Memory B cell (primary cell): ENCODE measurements around the gene TYW5.

Source experiments
- ATAC-seq: fragments of 150-1000 bp; cut with Tn5 transposase; 2 replicates; pipeline ENCODE4 v1.10.0; 2021; ENCODE audit warnings: low read depth, mild to moderate bottlenecking, moderate library complexity
- DNase-seq, 2 donors: peaks; one replicate each; pipeline ENCODE4 v3.0.0; 2022; ENCODE audit warnings: low spot score in 2 of 2
- H3K27ac Mint-ChIP-seq: one replicate; pipeline ENCODE4 v1.8.0; 2022; ENCODE audit warnings: mild to moderate bottlenecking, moderate library complexity, mixed read lengths
- H3K27me3 Mint-ChIP-seq: one replicate; pipeline ENCODE4 v1.8.0; 2022; ENCODE audit warnings: mixed read lengths
- H3K36me3 Mint-ChIP-seq: one replicate; pipeline ENCODE4 v1.8.0; 2022; ENCODE audit warnings: mild to moderate bottlenecking, mixed read lengths
- H3K4me1 Mint-ChIP-seq: one replicate; pipeline ENCODE4 v1.8.0; 2022; ENCODE audit warnings: mixed read lengths
- H3K4me3 Mint-ChIP-seq: one replicate; pipeline ENCODE4 v1.8.0; 2022; ENCODE audit warnings: mild to moderate bottlenecking, moderate library complexity, mixed read lengths
- H3K9me3 Mint-ChIP-seq: one replicate; pipeline ENCODE4 v1.8.0; 2022; ENCODE audit warnings: mixed read lengths

The TYW5 gene

GRCh38 chr2:199883474-199884212, 71.6 kb downstream of the TYW5 start:
- H3K36me3 Mint-ChIP-seq: peaks cover 16% of the 10 kb centered on the region
- ATAC-seq (no peak), DNase-seq (no peak)
- peaks cover 7% of the 10 kb centered on the region for H3K9me3 Mint-ChIP-seq
- H3K27me3 Mint-ChIP-seq: no peaks in the 10 kb centered on the region
- no peak overlapping the region for H3K27ac Mint-ChIP-seq
- H3K4me1 Mint-ChIP-seq: no peaks in the 10 kb centered on the region
- no peak overlapping the region for H3K4me3 Mint-ChIP-seq

DNA sequence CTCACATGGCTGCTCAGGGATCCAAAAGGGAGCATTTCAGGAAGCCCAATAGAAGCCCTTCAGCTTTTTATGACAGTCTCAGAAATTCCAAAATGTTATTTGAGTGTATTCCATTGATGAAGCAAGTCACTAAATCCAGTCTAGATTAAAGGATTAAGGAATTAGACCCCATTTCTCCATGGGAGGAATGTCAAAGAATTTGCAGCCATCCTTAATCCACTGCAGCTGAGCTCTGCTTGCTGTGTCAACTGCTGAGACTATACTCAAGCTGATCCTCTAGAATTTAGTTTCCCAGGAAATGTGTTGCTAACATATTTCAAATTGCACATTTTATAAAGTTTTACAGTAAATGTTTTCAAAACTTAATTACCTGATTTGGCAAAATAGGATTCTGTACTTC, 72.6 kb downstream of the TYW5 start:
- peaks cover 20% of the 10 kb centered on the region for H3K36me3 Mint-ChIP-seq
- H3K4me3 Mint-ChIP-seq: no peak overlapping the region
- H3K27me3 Mint-ChIP-seq: no peaks in the 10 kb centered on the region
- peaks cover 7% of the 10 kb centered on the region for H3K9me3 Mint-ChIP-seq
- DNase-seq (no peak), ATAC-seq (no peak)
- no peaks in the 10 kb centered on the region for H3K4me1 Mint-ChIP-seq
- H3K27ac Mint-ChIP-seq: no peak overlapping the region
